ENCODE measurements around the gene HERC2. TPM values are rescaled to one million over a fixed set of nuclear protein-coding genes. Genes with fewer than 3 reads are reported as not detected.
"Not testable (repeated sequence)": the region's sequence is repeated elsewhere in the genome, so short reads cannot be mapped to it uniquely, and the experiment has no call there.

The HERC2 gene
- total RNA-seq, 1 experiment from 2014 or later = 69.7 TPM

DNA sequence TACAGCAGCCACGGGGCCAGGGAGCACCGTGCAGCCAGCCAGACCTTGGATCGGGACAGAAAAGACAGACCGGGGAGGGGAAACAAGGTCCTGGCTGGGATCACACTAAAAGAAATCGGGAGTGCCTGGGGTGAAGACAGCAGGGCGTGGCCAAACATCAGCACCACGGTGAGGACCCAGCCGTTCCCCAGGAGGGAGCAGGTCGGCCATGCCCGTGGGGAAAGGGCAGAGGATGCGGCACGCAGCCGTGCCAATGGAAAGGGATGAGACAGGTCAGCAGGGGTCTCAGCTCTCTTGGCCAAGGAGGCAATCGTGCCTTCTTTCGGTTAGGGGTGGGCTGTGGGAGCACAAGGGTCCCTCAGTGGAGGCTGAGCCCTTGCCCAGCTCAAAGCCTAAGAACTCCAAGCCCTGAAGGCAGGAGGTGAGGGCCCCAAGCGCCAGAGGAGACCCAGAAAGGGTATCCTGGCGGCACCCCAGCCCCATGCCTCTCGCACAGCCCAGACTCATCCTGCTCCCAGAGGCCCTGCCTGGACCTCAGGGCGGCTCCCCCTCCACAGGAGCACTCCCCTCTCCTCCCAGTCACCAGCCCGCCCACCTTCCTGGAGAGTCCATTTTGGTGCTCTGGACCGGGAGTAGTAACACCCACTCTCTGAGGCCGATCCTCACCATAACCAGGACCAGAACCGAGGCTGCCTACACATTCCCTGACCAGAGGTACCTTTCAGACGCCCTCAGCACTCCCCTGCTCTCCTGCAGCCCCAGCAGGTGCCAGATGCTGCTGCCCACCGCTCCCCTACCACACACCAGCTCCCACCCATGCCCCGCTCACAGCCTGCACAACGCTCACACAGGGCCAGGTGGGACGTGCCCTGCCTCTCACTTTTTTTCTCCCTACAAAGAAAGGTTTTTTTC lies 199.7 kb downstream of the HERC2 start:
- Histone ChIP-seq H3K4me3 (ENCODE audit: low read depth in 2 of 2, low read length in 2 of 2) (no peak overlapping the region), H3K9me3 (ENCODE audit: control insufficient read depth, insufficient read depth, low read depth, low read length) (no peaks in the 10 kb centered on the region), H3K27ac (ENCODE audit: low read length) (no peak overlapping the region), H3K27me3 (ENCODE audit: control insufficient read depth, insufficient read depth, low read length) (no peaks in the 10 kb centered on the region), H3K36me3 (ENCODE audit: control insufficient read depth, insufficient read depth, low read length) (peaks cover 20% of the 10 kb centered on the region), H3K4me1 (ENCODE audit: control insufficient read depth, insufficient read depth, low read length) (no peaks in the 10 kb centered on the region)
- TF ChIP-seq, protein P1, sequence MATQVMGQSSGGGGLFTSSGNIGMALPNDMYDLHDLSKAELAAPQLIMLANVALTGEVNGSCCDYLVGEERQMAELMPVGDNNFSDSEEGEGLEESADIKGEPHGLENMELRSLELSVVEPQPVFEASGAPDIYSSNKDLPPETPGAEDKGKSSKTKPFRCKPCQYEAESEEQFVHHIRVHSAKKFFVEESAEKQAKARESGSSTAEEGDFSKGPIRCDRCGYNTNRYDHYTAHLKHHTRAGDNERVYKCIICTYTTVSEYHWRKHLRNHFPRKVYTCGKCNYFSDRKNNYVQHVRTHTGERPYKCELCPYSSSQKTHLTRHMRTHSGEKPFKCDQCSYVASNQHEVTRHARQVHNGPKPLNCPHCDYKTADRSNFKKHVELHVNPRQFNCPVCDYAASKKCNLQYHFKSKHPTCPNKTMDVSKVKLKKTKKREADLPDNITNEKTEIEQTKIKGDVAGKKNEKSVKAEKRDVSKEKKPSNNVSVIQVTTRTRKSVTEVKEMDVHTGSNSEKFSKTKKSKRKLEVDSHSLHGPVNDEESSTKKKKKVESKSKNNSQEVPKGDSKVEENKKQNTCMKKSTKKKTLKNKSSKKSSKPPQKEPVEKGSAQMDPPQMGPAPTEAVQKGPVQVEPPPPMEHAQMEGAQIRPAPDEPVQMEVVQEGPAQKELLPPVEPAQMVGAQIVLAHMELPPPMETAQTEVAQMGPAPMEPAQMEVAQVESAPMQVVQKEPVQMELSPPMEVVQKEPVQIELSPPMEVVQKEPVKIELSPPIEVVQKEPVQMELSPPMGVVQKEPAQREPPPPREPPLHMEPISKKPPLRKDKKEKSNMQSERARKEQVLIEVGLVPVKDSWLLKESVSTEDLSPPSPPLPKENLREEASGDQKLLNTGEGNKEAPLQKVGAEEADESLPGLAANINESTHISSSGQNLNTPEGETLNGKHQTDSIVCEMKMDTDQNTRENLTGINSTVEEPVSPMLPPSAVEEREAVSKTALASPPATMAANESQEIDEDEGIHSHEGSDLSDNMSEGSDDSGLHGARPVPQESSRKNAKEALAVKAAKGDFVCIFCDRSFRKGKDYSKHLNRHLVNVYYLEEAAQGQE (IDR thresholded peaks at IDR 0.05; ENCODE audit: insufficient read depth in 1 of 2, low read depth in 2 of 2, low read length in 1 of 2) = no peak
- TF ChIP-seq, protein P2, sequence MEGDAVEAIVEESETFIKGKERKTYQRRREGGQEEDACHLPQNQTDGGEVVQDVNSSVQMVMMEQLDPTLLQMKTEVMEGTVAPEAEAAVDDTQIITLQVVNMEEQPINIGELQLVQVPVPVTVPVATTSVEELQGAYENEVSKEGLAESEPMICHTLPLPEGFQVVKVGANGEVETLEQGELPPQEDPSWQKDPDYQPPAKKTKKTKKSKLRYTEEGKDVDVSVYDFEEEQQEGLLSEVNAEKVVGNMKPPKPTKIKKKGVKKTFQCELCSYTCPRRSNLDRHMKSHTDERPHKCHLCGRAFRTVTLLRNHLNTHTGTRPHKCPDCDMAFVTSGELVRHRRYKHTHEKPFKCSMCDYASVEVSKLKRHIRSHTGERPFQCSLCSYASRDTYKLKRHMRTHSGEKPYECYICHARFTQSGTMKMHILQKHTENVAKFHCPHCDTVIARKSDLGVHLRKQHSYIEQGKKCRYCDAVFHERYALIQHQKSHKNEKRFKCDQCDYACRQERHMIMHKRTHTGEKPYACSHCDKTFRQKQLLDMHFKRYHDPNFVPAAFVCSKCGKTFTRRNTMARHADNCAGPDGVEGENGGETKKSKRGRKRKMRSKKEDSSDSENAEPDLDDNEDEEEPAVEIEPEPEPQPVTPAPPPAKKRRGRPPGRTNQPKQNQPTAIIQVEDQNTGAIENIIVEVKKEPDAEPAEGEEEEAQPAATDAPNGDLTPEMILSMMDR (IDR thresholded peaks at IDR 0.05) = no peak
- no peak for TF ChIP-seq POLR2AphosphoS5 (IDR thresholded peaks at IDR 0.05; ENCODE audit: low read depth, low read length)
- no peak for TF ChIP-seq SIN3A (IDR thresholded peaks at IDR 0.05; ENCODE audit: borderline replicate concordance, insufficient read depth, low read depth, low read length)
- no peak for TF ChIP-seq TCF7L2 (IDR thresholded peaks at IDR 0.05; ENCODE audit: low read depth, low read length)
- ChIA-PET CTCF (no interaction called here), POLR2A (no interaction called here)
- no peak for ATAC-seq
- intact Hi-C loops (cut with micrococcal nuclease; ENCODE audit: unreplicated experiment) = loop anchor here (5.0 kb wide), 1 partner anchor 1235 kb away; no protein-coding TSS in a partner anchor
- in situ Hi-C loops (cut with HindIII; ENCODE audit: low pct_unique_long_range_greater_than_20kb, low sequenced_read_pairs) = no loop called here
- BruUV-seq (replicated peaks) = no TSS peak
- no peak for DNase-seq (ENCODE audit: low read depth, low spot score)

DNA sequence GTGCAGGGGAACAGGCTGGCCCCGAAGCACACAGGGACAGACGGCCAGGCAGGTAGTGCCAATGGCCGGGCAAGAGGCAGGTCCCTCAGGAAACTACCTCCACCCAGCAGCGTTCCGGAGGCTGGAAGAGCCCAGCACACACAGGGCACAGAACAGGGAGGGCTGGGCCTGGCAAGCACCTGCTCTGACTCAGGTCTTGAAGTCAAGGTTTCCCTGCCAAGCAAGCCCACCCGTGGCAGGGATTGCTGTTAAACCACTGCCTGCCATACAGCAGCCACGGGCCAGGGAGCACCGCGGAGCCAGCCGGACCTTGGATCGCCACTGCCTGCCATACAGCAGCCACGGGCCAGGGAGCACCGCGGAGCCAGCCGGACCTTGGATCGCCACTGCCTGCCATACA lies 200.4 kb downstream of the HERC2 start:
- H3K4me3 ChIP-seq (ENCODE audit: low read depth in 2 of 2, low read length in 2 of 2); BruUV-seq (replicated peaks); H3K27ac ChIP-seq (ENCODE audit: low read length); DNase-seq (ENCODE audit: low read depth, low spot score); H3K27me3 ChIP-seq (ENCODE audit: control insufficient read depth, insufficient read depth, low read length); H3K4me1 ChIP-seq (ENCODE audit: control insufficient read depth, insufficient read depth, low read length); CTCF ChIA-PET; H3K9me3 ChIP-seq (ENCODE audit: control insufficient read depth, insufficient read depth, low read depth, low read length); ATAC-seq; in situ Hi-C loops (cut with HindIII; ENCODE audit: low pct_unique_long_range_greater_than_20kb, low sequenced_read_pairs); POLR2A ChIA-PET: not testable (repeated sequence)
- peaks cover 20% of the 10 kb centered on the region for H3K36me3 ChIP-seq (ENCODE audit: control insufficient read depth, insufficient read depth, low read length)
- intact Hi-C loops (cut with micrococcal nuclease; ENCODE audit: unreplicated experiment) = loop anchor here (5.0 kb wide), 1 partner anchor 1234 kb away; no protein-coding TSS in a partner anchor

DNA sequence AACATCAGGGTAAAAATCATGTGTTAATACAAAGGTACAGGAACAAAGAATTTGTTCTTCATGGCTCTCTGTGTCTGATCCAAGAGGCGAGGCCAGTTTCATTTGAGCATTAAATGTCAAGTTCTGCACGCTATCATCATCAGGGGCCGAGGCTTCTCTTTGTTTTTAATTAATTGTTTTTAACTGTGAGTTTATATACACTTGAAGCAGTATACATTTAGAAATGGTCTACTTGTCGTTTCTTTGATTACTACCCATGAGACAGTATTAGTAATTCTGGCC lies 201.7 kb downstream of the HERC2 start:
- no peak for ATAC-seq
- BruUV-seq (replicated peaks) = no TSS peak
- Histone ChIP-seq H3K9me3 (ENCODE audit: control insufficient read depth, insufficient read depth, low read depth, low read length) (no peaks in the 10 kb centered on the region), H3K27ac (ENCODE audit: low read length) (no peak overlapping the region), H3K4me3 (ENCODE audit: low read depth in 2 of 2, low read length in 2 of 2) (no peak overlapping the region), H3K4me1 (ENCODE audit: control insufficient read depth, insufficient read depth, low read length) (no peaks in the 10 kb centered on the region), H3K27me3 (ENCODE audit: control insufficient read depth, insufficient read depth, low read length) (no peaks in the 10 kb centered on the region), H3K36me3 (ENCODE audit: control insufficient read depth, insufficient read depth, low read length) (peaks cover 20% of the 10 kb centered on the region)
- in situ Hi-C loops (cut with HindIII; ENCODE audit: low pct_unique_long_range_greater_than_20kb, low sequenced_read_pairs) = no loop called here
- intact Hi-C loops (cut with micrococcal nuclease; ENCODE audit: unreplicated experiment) = loop anchor here (5.0 kb wide), 1 partner anchor 1233 kb away; no protein-coding TSS in a partner anchor
- POLR2A ChIA-PET = no interaction called here
- TF ChIP-seq, protein P1 (IDR thresholded peaks at IDR 0.05; ENCODE audit: insufficient read depth in 1 of 2, low read depth in 2 of 2, low read length in 1 of 2) = no peak
- TF ChIP-seq POLR2AphosphoS5 (IDR thresholded peaks at IDR 0.05; ENCODE audit: low read depth, low read length) = no peak
- TF ChIP-seq SIN3A (IDR thresholded peaks at IDR 0.05; ENCODE audit: borderline replicate concordance, insufficient read depth, low read depth, low read length) = no peak
- no peak for TF ChIP-seq TCF7L2 (IDR thresholded peaks at IDR 0.05; ENCODE audit: low read depth, low read length)
- TF ChIP-seq, protein P2 (IDR thresholded peaks at IDR 0.05) = no peak
- CTCF ChIA-PET = no interaction called here
- DNase-seq (ENCODE audit: low read depth, low spot score) = no peak
